GM21717 (cell line): Measurements from ENCODE around the gene ARL15.

Source experiments
- ATAC-seq: cut with Tn5 transposase; IDR thresholded peaks from one replicate; pipeline ENCODE4 v1.9.1; 2021; ENCODE audit warnings: mild to moderate bottlenecking, moderate library complexity; ENCODE audit not compliant: unreplicated experiment

Gene ARL15

GRCh38 chr5:54288568-54289217 lies 21.7 kb downstream of the ARL15 start:
- ATAC-seq, result no peak

- ATAC-seq, result no peak
Measured at GRCh38 chr5:54285686-54286085, 24.7 kb downstream of the ARL15 start.

- ATAC-seq, result no peak
Measured at GRCh38 chr5:54284586-54284985, 25.8 kb downstream of the ARL15 start.

GRCh38 chr5:54282876-54283275 lies 27.5 kb downstream of the ARL15 start:
- ATAC-seq, result no peak

DNA sequence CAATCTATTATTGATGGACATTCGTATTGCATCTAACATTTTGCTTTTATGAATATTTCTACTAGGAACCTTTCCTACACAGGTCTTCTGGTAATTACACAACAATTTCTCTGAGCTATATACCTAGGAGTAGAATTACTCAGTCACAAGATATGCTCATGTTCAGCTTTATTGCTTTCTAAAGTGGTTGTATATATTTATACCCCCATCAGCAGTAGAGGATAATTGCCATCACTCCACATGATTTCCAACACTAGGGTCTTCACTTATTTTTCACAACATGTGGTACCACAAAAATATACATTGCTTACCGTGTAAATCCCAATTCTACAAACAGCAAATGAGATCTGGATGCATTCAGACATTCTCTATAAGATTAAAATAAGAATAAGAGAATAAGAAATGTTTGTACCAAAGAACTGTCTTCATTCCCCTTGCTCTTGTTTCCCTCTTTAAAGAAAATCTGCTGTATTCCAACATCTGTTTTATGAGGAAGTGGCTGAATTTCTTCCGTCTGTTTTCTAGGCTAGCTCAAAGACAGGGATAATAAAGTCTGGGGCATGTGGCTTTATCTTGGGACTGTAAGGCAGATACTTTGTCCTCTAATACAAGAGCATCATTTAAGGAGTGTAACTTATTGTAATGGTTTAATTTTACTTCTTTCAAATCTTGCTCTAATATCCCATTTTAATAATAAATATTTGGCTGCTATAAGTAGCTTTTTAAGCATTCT lies 28.2 kb downstream of the ARL15 start:
- ATAC-seq, result no peak

GRCh38 chr5:54279960-54280359 lies 30.4 kb downstream of the ARL15 start:
- no peak for ATAC-seq

- no peak for ATAC-seq
Measured at GRCh38 chr5:54278979-54279717, 31.2 kb downstream of the ARL15 start.

GRCh38 chr5:54278036-54278830 lies 32.1 kb downstream of the ARL15 start:
- ATAC-seq, result no peak

GRCh38 chr5:54276048-54276447 lies 34.3 kb downstream of the ARL15 start:
- no peak for ATAC-seq

DNA sequence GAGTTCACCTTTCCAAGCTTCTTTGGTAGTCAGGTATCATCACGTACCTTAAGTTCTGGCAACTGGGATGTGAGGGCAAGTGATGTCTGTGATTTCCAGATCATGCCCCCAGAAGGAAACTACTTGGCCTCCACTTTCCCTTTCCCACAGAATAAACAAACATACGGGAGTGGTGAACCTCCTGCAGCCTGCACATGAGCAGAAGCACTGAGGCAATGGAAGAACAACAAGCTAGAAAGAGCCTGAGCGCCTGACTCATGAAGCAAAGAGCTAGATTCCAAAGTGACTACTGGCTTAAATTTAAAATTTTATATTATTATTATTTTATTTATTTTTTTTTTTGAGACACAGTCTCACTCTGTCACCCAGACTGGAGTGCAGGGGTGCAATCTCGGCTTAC lies 35.0 kb downstream of the ARL15 start:
- ATAC-seq, result no peak

GRCh38 chr5:54274944-54275343 lies 35.4 kb downstream of the ARL15 start:
- ATAC-seq, result no peak

GRCh38 chr5:54273715-54274114 lies 36.7 kb downstream of the ARL15 start:
- ATAC-seq, result no peak

DNA sequence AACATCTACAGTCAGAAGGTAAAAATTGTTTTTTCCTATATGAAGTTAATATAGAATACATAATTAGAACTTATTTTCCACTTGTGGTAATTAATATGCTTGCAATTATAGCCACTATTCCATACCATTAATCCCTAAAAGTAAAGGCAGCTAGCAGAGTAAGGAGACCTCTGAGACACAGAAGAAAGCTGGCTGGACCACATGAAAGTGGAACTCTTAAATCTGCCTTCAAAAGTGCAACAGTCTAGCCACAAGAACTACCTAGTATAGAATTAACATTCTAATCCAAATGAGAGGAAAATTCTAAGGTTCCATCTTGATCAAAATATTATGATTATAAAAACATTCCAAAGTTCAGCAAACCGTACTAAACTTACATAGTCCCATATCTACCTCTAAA lies 37.6 kb downstream of the ARL15 start:
- ATAC-seq, result no peak

- no peak for ATAC-seq
Measured at GRCh38 chr5:54270326-54270725, 40.0 kb downstream of the ARL15 start.

DNA sequence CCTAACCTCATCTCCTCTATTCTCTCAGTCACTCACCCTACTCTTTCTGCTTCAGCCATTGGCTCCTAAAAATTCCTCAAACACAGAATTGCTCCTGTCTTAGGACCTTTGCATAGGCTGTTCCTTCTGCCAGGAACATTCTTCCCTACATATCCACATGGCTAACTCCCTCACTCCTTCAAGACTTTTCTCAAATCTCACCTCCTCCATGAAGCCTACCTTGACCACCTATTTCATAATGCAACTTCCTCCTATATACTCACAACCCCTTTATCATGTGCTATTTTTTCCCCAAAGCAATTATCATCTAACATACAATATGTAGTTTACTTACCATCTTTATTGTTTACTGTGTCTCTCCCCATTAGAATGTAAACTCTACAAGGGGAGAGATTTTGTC lies 45.8 kb downstream of the ARL15 start:
- no peak for ATAC-seq

- no peak for ATAC-seq
Measured at GRCh38 chr5:54263447-54263846, 46.9 kb downstream of the ARL15 start.

- ATAC-seq, result no peak
Measured at GRCh38 chr5:54261596-54261995, 48.8 kb downstream of the ARL15 start.

DNA sequence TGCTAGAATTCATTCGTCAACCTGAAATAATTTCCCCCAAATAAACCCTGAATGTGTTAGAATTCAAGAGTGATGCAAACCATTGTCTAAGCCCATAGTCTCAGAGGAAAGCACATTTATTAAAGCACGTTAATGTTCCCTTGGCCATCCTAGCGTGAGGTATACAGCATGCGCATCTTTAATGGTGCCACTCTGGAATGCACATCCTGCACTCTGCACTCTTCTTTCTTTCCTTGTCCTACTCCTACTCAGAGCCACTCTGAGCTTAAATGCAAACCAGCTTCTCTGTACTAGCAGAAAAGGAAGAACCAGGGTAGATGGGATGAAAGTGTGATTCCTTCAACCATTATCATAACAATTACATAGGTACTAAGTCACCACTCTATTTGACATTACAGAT lies 50.4 kb downstream of the ARL15 start:
- no peak for ATAC-seq

GRCh38 chr5:54259090-54259489 lies 51.3 kb downstream of the ARL15 start:
- ATAC-seq, result no peak

GRCh38 chr5:54257366-54258118 lies 52.8 kb downstream of the ARL15 start:
- no peak for ATAC-seq
